H1 (cell line): Measurements from ENCODE around the gene SUV39H2. TPM values are rescaled to one million over a fixed set of nuclear protein-coding genes. Genes with fewer than 3 reads are reported as not detected.
A peak's percentile ranks its signal among the peaks of the same experiment; 100 is the strongest.

Experiments used
- BCL11A ChIP-seq, 2 experiments: IDR thresholded peaks; one replicate each; pipeline ENCODE4 v1.6.1; 2011; ENCODE audit warnings: low read depth in 2 of 2, low read length in 2 of 2, mild to moderate bottlenecking in 2 of 2
- CHD1 ChIP-seq: IDR thresholded peaks from 2 replicates; pipeline ENCODE4 v1.6.1; 2012; ENCODE audit warnings: low read depth, low read length, improper control_type of control experiment
- MAFK ChIP-seq: IDR thresholded peaks from 2 replicates; pipeline ENCODE4 v1.6.1; 2012; ENCODE audit warnings: low read depth, mild to moderate bottlenecking, improper control_type of control experiment, low read length
- NRF1 ChIP-seq: IDR thresholded peaks from 2 replicates; pipeline ENCODE4 v1.6.1; 2011; ENCODE audit warnings: mild to moderate bottlenecking, low read depth, low read length, improper control_type of control experiment
- POLR2AphosphoS5 ChIP-seq: IDR thresholded peaks from 2 replicates; pipeline ENCODE4 v1.6.1; 2011; ENCODE audit warnings: low read depth, low read length
- POU5F1 ChIP-seq: IDR thresholded peaks from 2 replicates; pipeline ENCODE4 v1.6.1; 2011; ENCODE audit warnings: low read depth, mild to moderate bottlenecking, low read length, moderate library complexity
- RXRA ChIP-seq: IDR thresholded peaks from 2 replicates; pipeline ENCODE4 v1.6.1; 2011; ENCODE audit warnings: low read depth, mild to moderate bottlenecking, low read length, moderate library complexity; ENCODE audit not compliant: insufficient read depth
- SUZ12 ChIP-seq: fragments of 200-600 bp; sonication (generic); IDR thresholded peaks from 2 replicates; pipeline ENCODE4 v1.6.1; 2012; ENCODE audit warnings: mild to moderate bottlenecking, inconsistent platforms, low read length, moderate library complexity, mixed read lengths
- TAF1 ChIP-seq: IDR thresholded peaks from 2 replicates; pipeline ENCODE4 v1.6.1; 2011; ENCODE audit warnings: mild to moderate bottlenecking, low read depth, low read length
- ZNF274 ChIP-seq: IDR thresholded peaks from 2 replicates; pipeline ENCODE4 v1.7.0; 2012; ENCODE audit warnings: low read length, borderline replicate concordance; ENCODE audit errors: extremely low read depth
- polyA plus RNA-seq, 7 experiments: library from polyadenylated mRNA; depleted of rRNA in 3 of 7; stranded (reverse) in 5 of 7; unstranded in 2 of 7; fragments of >200 nt in 5 of 7; fragments of 200-250 nt in 2 of 7; gene quantifications; 1 replicate in 5 of 7; 2 replicates in 1 of 7; 4 replicates in 1 of 7; pipeline versions ENCODE4 v1.2.1 to v1.2.3, GENCODE V29; 2011 to 2013; ENCODE audit warnings: missing spikeins in 2 of 7, mixed read lengths in 2 of 7
- total RNA-seq: library from RNA; stranded (reverse); fragmentation: NEBNext Ultra II Directional; extraction: Animal tissue kit (Norgen Biotek cat#: 25700); gene quantifications from 2 replicates; pipeline ENCODE4 v1.2.1, GENCODE V29; 2021
- TF ChIP-seq, protein P1 (sequence below): fragments of 300-600 bp; sonication (generic); IDR thresholded peaks from 2 replicates; pipeline ENCODE4 v1.7.1; 2012; ENCODE audit warnings: low read length, moderate library complexity, mild to moderate bottlenecking, inconsistent platforms; ENCODE audit not compliant: insufficient replicate concordance

Gene SUV39H2
- total and polyA plus RNA-seq, 2 of the 8 experiments (the other 6 are each of a cell fraction or from before 2014, with no cell fraction given): 19.4 to 62.3 TPM

DNA sequence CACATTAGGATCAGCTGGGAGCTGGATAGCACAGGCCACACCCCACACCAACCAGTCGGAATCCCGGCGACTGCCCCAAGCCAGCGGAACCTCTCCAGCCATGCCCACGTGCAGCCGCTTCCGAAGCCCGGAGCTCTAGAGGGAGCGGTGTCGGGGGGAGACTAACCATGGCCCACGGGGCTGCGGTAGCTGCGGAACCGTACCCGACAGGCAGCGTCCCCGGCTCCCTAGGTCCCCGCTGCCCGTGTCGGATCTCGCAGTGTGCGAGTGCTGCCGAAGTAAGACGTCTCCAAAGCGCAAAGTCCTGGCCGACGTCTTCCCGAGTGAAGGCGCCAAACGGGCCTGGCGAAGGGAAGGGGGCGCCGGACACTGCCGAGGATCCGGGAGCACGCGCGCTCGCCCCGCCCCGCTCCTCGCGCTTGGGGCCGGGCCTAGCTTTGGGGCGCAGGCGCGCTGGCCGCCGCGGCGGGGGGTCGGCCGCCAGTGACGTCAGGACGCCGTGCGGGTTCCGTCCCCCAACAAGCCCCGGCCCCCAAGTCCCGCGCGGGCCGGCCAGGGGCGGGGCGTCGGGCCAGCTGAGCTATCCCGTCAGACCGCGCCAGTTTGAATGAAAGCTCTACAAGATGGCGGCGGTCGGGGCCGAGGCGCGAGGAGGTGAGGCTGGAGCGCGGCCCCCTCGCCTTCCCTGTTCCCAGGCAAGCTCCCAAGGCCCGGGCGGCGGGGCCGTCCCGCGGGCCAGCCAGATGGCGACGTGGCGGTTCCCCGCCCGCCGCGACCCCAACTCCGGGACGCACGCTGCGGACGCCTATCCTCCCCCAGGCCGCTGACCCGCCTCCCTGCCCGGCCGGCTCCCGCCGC lies at the start of gene SUV39H2 (continued):
- TF ChIP-seq CHD1 (no peak), NRF1 (peak; percentile 51; the same call in 1 of the 2 replicates), ZNF274 (no peak), RXRA (no peak), POU5F1 (no peak), POLR2AphosphoS5 (peak; percentile 92), SUZ12 (no peak), TAF1 (peak; percentile 95), BCL11A (IDR thresholded peaks at IDR 0.05; ENCODE audit: low read depth in 2 of 2, low read length in 2 of 2) (no peak), MAFK (no peak)
- TF ChIP-seq, protein P1, sequence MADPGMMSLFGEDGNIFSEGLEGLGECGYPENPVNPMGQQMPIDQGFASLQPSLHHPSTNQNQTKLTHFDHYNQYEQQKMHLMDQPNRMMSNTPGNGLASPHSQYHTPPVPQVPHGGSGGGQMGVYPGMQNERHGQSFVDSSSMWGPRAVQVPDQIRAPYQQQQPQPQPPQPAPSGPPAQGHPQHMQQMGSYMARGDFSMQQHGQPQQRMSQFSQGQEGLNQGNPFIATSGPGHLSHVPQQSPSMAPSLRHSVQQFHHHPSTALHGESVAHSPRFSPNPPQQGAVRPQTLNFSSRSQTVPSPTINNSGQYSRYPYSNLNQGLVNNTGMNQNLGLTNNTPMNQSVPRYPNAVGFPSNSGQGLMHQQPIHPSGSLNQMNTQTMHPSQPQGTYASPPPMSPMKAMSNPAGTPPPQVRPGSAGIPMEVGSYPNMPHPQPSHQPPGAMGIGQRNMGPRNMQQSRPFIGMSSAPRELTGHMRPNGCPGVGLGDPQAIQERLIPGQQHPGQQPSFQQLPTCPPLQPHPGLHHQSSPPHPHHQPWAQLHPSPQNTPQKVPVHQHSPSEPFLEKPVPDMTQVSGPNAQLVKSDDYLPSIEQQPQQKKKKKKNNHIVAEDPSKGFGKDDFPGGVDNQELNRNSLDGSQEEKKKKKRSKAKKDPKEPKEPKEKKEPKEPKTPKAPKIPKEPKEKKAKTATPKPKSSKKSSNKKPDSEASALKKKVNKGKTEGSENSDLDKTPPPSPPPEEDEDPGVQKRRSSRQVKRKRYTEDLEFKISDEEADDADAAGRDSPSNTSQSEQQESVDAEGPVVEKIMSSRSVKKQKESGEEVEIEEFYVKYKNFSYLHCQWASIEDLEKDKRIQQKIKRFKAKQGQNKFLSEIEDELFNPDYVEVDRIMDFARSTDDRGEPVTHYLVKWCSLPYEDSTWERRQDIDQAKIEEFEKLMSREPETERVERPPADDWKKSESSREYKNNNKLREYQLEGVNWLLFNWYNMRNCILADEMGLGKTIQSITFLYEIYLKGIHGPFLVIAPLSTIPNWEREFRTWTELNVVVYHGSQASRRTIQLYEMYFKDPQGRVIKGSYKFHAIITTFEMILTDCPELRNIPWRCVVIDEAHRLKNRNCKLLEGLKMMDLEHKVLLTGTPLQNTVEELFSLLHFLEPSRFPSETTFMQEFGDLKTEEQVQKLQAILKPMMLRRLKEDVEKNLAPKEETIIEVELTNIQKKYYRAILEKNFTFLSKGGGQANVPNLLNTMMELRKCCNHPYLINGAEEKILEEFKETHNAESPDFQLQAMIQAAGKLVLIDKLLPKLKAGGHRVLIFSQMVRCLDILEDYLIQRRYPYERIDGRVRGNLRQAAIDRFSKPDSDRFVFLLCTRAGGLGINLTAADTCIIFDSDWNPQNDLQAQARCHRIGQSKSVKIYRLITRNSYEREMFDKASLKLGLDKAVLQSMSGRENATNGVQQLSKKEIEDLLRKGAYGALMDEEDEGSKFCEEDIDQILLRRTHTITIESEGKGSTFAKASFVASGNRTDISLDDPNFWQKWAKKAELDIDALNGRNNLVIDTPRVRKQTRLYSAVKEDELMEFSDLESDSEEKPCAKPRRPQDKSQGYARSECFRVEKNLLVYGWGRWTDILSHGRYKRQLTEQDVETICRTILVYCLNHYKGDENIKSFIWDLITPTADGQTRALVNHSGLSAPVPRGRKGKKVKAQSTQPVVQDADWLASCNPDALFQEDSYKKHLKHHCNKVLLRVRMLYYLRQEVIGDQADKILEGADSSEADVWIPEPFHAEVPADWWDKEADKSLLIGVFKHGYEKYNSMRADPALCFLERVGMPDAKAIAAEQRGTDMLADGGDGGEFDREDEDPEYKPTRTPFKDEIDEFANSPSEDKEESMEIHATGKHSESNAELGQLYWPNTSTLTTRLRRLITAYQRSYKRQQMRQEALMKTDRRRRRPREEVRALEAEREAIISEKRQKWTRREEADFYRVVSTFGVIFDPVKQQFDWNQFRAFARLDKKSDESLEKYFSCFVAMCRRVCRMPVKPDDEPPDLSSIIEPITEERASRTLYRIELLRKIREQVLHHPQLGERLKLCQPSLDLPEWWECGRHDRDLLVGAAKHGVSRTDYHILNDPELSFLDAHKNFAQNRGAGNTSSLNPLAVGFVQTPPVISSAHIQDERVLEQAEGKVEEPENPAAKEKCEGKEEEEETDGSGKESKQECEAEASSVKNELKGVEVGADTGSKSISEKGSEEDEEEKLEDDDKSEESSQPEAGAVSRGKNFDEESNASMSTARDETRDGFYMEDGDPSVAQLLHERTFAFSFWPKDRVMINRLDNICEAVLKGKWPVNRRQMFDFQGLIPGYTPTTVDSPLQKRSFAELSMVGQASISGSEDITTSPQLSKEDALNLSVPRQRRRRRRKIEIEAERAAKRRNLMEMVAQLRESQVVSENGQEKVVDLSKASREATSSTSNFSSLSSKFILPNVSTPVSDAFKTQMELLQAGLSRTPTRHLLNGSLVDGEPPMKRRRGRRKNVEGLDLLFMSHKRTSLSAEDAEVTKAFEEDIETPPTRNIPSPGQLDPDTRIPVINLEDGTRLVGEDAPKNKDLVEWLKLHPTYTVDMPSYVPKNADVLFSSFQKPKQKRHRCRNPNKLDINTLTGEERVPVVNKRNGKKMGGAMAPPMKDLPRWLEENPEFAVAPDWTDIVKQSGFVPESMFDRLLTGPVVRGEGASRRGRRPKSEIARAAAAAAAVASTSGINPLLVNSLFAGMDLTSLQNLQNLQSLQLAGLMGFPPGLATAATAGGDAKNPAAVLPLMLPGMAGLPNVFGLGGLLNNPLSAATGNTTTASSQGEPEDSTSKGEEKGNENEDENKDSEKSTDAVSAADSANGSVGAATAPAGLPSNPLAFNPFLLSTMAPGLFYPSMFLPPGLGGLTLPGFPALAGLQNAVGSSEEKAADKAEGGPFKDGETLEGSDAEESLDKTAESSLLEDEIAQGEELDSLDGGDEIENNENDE: no peak
